ENCODE results near the gene ITGAV.

GRCh38 chr2:186696804-186697203 lies 106.9 kb downstream of the ITGAV start:
- TF ChIP-seq TAF1 (IDR thresholded peaks at IDR 0.05; ENCODE audit: borderline replicate concordance, insufficient read depth, low read length) (no peak), REST (IDR thresholded peaks at IDR 0.05; ENCODE audit: insufficient read depth in 1 of 2, low read depth in 2 of 2, low read length in 2 of 2) (no peak), SIN3A (IDR thresholded peaks at IDR 0.05; ENCODE audit: borderline replicate concordance, insufficient read depth, low read length) (no peak), POLR2AphosphoS5 (IDR thresholded peaks at IDR 0.05; ENCODE audit: low read depth, low read length) (no peak), FOXP2 (optimal IDR thresholded peaks at IDR 0.05; ENCODE audit: borderline replicate concordance, extremely low read depth, extremely low read length, insufficient read depth) (no peak)

All from PFSK-1 (cell line).